ACHN (cell line): ENCODE data around the gene ALKBH3.

Experiments
- DNase-seq: peaks from one replicate; pipeline ENCODE4 v3.0.0-alpha.2; 2015
- in situ Hi-C: cut with HindIII; loops from 2 replicates; pipeline ENCODE4 v1.10.0; 2017; ENCODE audit warnings: low sequenced_read_pairs, low pct_ligation_motif_present, low pct_unique_long_range_greater_than_20kb

ALKBH3 gene

GRCh38 chr11:43918662-43919061 lies 38.0 kb downstream of the ALKBH3 start:
- DNase-seq: no peak
- in situ Hi-C loops: no loop called here

GRCh38 chr11:43919852-43920597 lies 39.4 kb downstream of the ALKBH3 start:
- DNase-seq: no peak
- in situ Hi-C loops: no loop called here

GRCh38 chr11:43920598-43921419 lies 40.2 kb downstream of the ALKBH3 start:
- in situ Hi-C loops: no loop called here
- DNase-seq: peak; percentile 91

DNA sequence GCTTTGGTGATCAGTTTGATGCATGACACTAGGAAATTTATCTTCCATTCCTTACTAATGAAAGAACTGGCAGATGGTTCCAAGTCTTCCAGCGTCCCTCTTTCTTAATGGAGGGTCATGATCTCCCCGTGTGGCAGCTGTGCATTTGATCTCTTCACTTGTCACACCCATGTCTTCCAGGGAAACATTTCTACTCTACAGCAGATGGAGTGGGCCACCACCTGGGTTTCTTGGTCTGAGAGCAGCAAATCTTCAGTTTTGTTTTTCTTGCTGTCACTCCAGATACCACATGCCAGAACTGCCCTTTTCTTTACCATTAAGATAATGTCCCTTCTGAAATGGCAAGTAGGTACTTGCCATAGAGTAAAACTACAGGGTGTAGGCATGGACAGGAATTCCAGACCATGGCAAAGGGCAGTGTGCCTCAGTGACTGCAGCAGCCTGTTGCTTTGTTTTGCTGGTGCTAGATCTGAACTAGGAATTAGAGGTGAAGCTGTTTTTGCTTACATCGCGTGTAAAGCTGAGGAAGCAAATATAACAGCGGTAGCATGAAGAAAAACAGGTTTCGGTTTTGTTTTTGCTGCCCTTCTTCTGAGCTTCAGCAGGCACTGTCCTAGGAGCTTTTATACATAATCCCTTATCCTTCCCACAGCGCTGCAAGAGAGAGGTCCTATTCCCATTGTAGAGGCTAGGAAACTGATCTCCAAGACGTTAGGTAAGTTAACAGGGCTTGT lies 41.1 kb downstream of the ALKBH3 start:
- in situ Hi-C loops: no loop called here
- no peak for DNase-seq

- DNase-seq: no peak
- in situ Hi-C loops: no loop called here
Measured at GRCh38 chr11:43922295-43922648, 41.6 kb downstream of the ALKBH3 start.

- DNase-seq: no peak
- in situ Hi-C loops: no loop called here
Measured at GRCh38 chr11:43922744-43923405, 42.2 kb downstream of the ALKBH3 start.

DNA sequence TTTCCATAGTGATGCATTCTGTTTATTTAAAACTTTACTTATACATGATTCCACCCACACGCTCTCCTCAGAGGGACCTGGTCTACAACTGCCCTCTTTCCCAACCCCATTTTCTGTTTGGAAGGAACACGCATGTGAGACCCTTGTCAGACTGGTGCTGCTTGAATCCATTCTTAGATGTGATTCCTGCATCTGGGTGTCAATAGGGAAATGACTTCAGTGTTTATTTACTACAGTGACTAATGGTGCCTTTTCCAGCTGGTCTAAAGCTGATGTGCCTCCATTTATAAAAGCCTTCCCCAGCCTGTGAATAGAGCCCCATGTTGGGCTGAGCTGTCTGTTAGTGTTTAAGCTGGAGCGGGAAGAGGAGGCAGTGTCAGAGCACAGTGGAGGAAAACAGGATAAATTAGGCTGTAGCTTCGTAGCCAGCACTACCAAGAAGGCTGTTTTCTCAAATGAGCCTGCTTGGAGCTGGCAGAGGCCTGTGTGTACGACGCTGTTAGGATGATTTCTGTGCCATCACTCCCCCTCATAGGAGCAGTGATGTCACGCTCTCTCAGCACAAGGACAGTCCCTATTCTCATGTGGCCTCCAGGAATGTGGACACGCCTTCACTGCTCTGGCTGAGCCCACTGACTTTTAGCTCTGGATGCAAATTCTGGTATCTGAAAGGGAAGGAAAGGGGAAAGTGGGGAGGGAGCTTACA lies 42.9 kb downstream of the ALKBH3 start:
- no peak for DNase-seq
- in situ Hi-C loops: no loop called here

GRCh38 chr11:43924112-43924855 lies 43.7 kb downstream of the ALKBH3 start:
- DNase-seq: no peak
- in situ Hi-C loops: no loop called here

- in situ Hi-C loops: no loop called here
- DNase-seq: no peak
Measured at GRCh38 chr11:43925063-43925931, 44.7 kb downstream of the ALKBH3 start.

- in situ Hi-C loops: no loop called here
- DNase-seq: no peak
Measured at GRCh38 chr11:43925932-43926505, 45.4 kb downstream of the ALKBH3 start.

DNA sequence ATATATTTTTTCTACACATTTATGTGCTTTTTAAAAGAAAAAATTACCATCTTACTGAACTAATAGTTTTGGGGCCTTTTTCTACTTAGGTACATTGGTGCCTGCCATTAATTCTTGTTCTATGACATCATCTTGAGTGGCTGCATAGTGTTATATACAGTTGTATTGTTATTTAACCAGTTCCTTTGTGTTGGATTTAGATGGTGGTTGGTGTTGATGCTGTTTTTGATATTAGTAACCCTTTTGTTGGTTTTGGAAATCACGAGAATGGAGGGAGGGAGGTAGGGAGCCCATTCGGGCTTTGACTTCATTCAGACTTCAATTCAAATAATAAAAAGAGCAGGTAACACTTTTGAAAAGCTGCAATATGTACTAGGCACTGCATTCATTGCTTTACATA lies 46.4 kb downstream of the ALKBH3 start:
- DNase-seq: no peak
- in situ Hi-C loops: no loop called here

DNA sequence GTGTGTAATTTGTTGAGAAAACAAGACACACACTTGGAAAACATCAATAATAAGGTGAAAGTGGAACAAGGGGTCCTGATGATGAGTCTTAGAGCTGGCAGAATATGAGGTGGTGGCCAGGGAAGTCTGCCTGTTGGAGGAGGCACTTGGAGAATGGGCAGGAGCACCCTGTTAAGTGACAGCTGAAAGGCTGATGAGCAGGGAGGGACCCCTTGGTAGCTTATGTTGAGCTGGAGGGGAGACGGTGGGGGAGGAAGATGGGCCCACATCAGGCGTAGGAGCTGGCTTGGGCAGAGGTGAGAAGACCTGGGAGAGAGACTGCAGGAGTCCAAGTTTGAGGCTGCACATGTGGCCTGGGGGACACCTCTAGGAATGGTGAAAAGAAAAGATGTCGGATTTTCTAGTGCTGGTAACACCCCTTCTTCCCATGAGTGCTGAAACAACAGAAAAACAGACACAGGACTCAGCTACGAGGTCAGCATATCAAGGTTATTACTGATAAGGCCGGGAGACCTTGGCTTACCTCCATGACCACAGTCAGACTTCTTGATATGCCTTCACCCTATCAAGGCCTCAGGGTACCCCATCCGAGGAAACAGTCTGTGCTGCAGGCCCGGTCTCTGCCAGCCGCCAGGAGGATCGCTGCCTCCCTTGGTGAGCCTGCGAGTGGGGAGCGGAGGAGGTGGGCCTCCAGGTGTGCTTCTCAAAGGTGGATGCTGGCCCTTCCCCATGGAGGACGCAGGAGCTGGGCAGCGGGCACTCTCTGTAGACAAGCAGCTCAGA lies 47.5 kb downstream of the ALKBH3 start:
- DNase-seq: no peak
- in situ Hi-C loops: no loop called here

- no peak for DNase-seq
- in situ Hi-C loops: no loop called here
Measured at GRCh38 chr11:43928721-43929120, 48.1 kb downstream of the ALKBH3 start.

- in situ Hi-C loops: no loop called here
- DNase-seq: no peak
Measured at GRCh38 chr11:43930868-43931716, 50.5 kb downstream of the ALKBH3 start.

- in situ Hi-C loops: no loop called here
- DNase-seq: no peak
Measured at GRCh38 chr11:43931717-43932039, 51.0 kb downstream of the ALKBH3 start.
